K562 (cell line): ENCODE results near the gene DNM1. TPM values are rescaled to one million over a fixed set of nuclear protein-coding genes. Genes with fewer than 3 reads are reported as not detected.
A peak's percentile ranks its signal among the peaks of the same experiment; 100 is the strongest.

Source experiments
- ARID1B ChIP-seq: fragments of 450-650 bp; IDR thresholded peaks from 2 replicates; pipeline ENCODE4 v1.6.1; 2016; ENCODE audit warnings: antibody characterized with exemption, mild to moderate bottlenecking, inconsistent platforms
- ASH1L ChIP-seq: fragments of 450-650 bp; IDR thresholded peaks from 2 replicates; pipeline ENCODE4 v1.6.1; 2018; ENCODE audit warnings: borderline replicate concordance, mild to moderate bottlenecking, low read depth; ENCODE audit not compliant: partially characterized antibody
- BHLHE40 ChIP-seq: IDR thresholded peaks from 2 replicates; pipeline ENCODE4 v1.6.1; 2011; ENCODE audit warnings: low read length, improper control_type of control experiment
- DDX20 ChIP-seq: fragments of 450-650 bp; IDR thresholded peaks from 2 replicates; pipeline ENCODE4 v1.6.1; 2016; ENCODE audit warnings: missing genetic modification characterization, low read depth, mild to moderate bottlenecking, missing compliant biosample characterization, moderate library complexity
- DNMT1 ChIP-seq: fragments of 450-650 bp; IDR thresholded peaks from 2 replicates; pipeline ENCODE4 v1.6.1; 2016; ENCODE audit warnings: antibody characterized with exemption, mild to moderate bottlenecking
- E2F8 ChIP-seq: fragments of 450-650 bp; IDR thresholded peaks from 2 replicates; pipeline ENCODE4 v1.7.1; 2018; ENCODE audit warnings: mild to moderate bottlenecking, low read depth; ENCODE audit not compliant: partially characterized antibody
- EP400 ChIP-seq: fragments of 450-650 bp; IDR thresholded peaks from 2 replicates; pipeline ENCODE4 v1.6.1; 2017; ENCODE audit warnings: antibody characterized with exemption, mild to moderate bottlenecking, moderate library complexity
- FOXJ3 ChIP-seq: sonication (generic); formaldehyde crosslinking; IDR thresholded peaks from 2 replicates; pipeline ENCODE4 v1.4.0; 2020; ENCODE audit warnings: mild to moderate bottlenecking, missing genetic modification reagents
- HCFC1 ChIP-seq: IDR thresholded peaks from 2 replicates; pipeline ENCODE4 v1.6.1; 2012; ENCODE audit warnings: low read depth, low read length, improper control_type of control experiment
- HDAC3 ChIP-seq: fragments of 450-650 bp; IDR thresholded peaks from 2 replicates; pipeline ENCODE4 v1.6.1; 2018; ENCODE audit warnings: borderline replicate concordance, mild to moderate bottlenecking, moderate library complexity; ENCODE audit not compliant: partially characterized antibody
- HMG20A ChIP-seq: fragments of 450-650 bp; formaldehyde crosslinking; conservative IDR thresholded peaks from 2 replicates; pipeline ENCODE4 v1.4.0; 2020; ENCODE audit warnings: mild to moderate bottlenecking, mixed read lengths
- KDM2B ChIP-seq: fragments of 250-450 bp; sonication (Bioruptor Pico); IDR thresholded peaks from 2 replicates; pipeline ENCODE4 v1.8.0; 2021; ENCODE audit warnings: mild to moderate bottlenecking, moderate library complexity
- L3MBTL2 ChIP-seq: fragments of 450-650 bp; IDR thresholded peaks from 2 replicates; pipeline ENCODE4 v1.6.1; 2016; ENCODE audit warnings: mild to moderate bottlenecking, moderate library complexity
- MTA1 ChIP-seq: fragments of 450-650 bp; IDR thresholded peaks from 2 replicates; pipeline ENCODE4 v1.6.1; 2017; ENCODE audit warnings: borderline replicate concordance
- NCOA1 ChIP-seq: fragments of 450-650 bp; IDR thresholded peaks from 2 replicates; pipeline ENCODE4 v1.6.1; 2016; ENCODE audit warnings: low read depth
- NCOA2 ChIP-seq, 2 experiments: fragments of 450-650 bp; IDR thresholded peaks; 2 replicates each; pipeline ENCODE4 v1.6.1; 2018; ENCODE audit warnings: mild to moderate bottlenecking in 2 of 2, moderate library complexity in 1 of 2; ENCODE audit not compliant: partially characterized antibody in 2 of 2
- NCOA6 ChIP-seq: fragments of 450-650 bp; IDR thresholded peaks from 2 replicates; pipeline ENCODE4 v1.6.1; 2017; ENCODE audit warnings: mild to moderate bottlenecking
- NFE2L1 ChIP-seq: fragments of 450-650 bp; IDR thresholded peaks from 2 replicates; pipeline ENCODE4 v1.6.1; 2016; ENCODE audit warnings: missing genetic modification characterization, low read depth, mild to moderate bottlenecking, missing compliant biosample characterization, moderate library complexity, borderline replicate concordance
- NONO ChIP-seq, 2 experiments: fragments of 200-400 bp in 1 of 2; fragments of 450-650 bp in 1 of 2; formaldehyde crosslinking in 1 of 2; IDR thresholded peaks; 2 replicates each; pipeline ENCODE4 v1.6.1; 2017; ENCODE audit warnings: low read depth in 2 of 2, mild to moderate bottlenecking in 2 of 2, moderate library complexity in 2 of 2, low read length in 1 of 2
- RFX7 ChIP-seq: fragments of 250-450 bp; sonication (Bioruptor Pico); IDR thresholded peaks from 2 replicates; pipeline ENCODE4 v1.5.1; 2021; ENCODE audit warnings: mild to moderate bottlenecking
- SIX5 ChIP-seq, 2 experiments: IDR thresholded peaks; 2 replicates each; pipeline ENCODE4 v1.6.1; 2011; ENCODE audit warnings: low read length in 2 of 2, borderline replicate concordance in 1 of 2, low read depth in 1 of 2, mild to moderate bottlenecking in 1 of 2, moderate library complexity in 1 of 2; ENCODE audit not compliant: insufficient read depth in 1 of 2
- SMARCB1 ChIP-seq: IDR thresholded peaks from 2 replicates; pipeline ENCODE4 v1.6.1; 2011; ENCODE audit warnings: improper control_type of control experiment, low read depth; ENCODE audit not compliant: insufficient read length
- SNAPC5 ChIP-seq: fragments of 250-450 bp; sonication (Bioruptor Pico); IDR thresholded peaks from 2 replicates; pipeline ENCODE4 v1.8.0; 2021; ENCODE audit warnings: moderate library complexity, mild to moderate bottlenecking, inconsistent platforms
- SPI1 ChIP-seq: IDR thresholded peaks from 2 replicates; pipeline ENCODE4 v1.6.1; 2011; ENCODE audit warnings: low read depth, low read length, control low read depth, borderline replicate concordance
- STAG1 ChIP-seq: sonication (generic); formaldehyde crosslinking; IDR thresholded peaks from 2 replicates; pipeline ENCODE4 v1.5.0; 2020; ENCODE audit warnings: missing genetic modification reagents, borderline replicate concordance
- TAF15 ChIP-seq: fragments of 200-400 bp; formaldehyde crosslinking; IDR thresholded peaks from 2 replicates; pipeline ENCODE4 v1.6.1; 2017; ENCODE audit warnings: mild to moderate bottlenecking, low read depth, low read length, moderate library complexity
- U2AF1 ChIP-seq: fragments of 200-400 bp; formaldehyde crosslinking; optimal IDR thresholded peaks from 2 replicates; pipeline ENCODE3; 2017; ENCODE audit warnings: mild to moderate bottlenecking, low read depth, low read length, moderate library complexity
- XRCC3 ChIP-seq: fragments of 450-650 bp; IDR thresholded peaks from 2 replicates; pipeline ENCODE4 v1.6.1; 2017; ENCODE audit warnings: mild to moderate bottlenecking, moderate library complexity
- ZNF316 ChIP-seq: fragments of 450-650 bp; IDR thresholded peaks from 2 replicates; pipeline ENCODE4 v1.6.1; 2016
- polyA plus RNA-seq, 8 experiments: library from polyadenylated mRNA; depleted of rRNA in 4 of 8; stranded (reverse) in 5 of 8; unstranded in 3 of 8; fragments of >200 nt; fragmentation: Nextera tagmentation in 2 of 8; fragmentation: Illumina TruSeq in 1 of 8; extraction: Ambion mirVana in 2 of 8; extraction: Trizol in 1 of 8; gene quantifications; 2 replicates each; pipeline versions ENCODE4 v1.2.1 to v1.2.3, GENCODE V29; 2011 to 2014; ENCODE audit warnings: inconsistent platforms in 1 of 8, missing spikeins in 1 of 8
- total RNA-seq, 7 experiments: library from RNA; depleted of rRNA in 6 of 7; stranded (reverse); fragments of >200 nt in 6 of 7; fragmentation: Illumina TruSeq in 2 of 7; extraction: Trizol in 2 of 7; gene quantifications; 2 replicates each; pipeline versions ENCODE4 v1.2.1 to v1.2.3, GENCODE V29; 2011 to 2021; ENCODE audit warnings: low replicate concordance in 1 of 7

The DNM1 gene
- total and polyA plus RNA-seq, 9 of the 15 experiments (the other 6 are each of a cell fraction or from before 2014, with no cell fraction given): 0.39 to 23.1 (median 9.1) TPM

DNA sequence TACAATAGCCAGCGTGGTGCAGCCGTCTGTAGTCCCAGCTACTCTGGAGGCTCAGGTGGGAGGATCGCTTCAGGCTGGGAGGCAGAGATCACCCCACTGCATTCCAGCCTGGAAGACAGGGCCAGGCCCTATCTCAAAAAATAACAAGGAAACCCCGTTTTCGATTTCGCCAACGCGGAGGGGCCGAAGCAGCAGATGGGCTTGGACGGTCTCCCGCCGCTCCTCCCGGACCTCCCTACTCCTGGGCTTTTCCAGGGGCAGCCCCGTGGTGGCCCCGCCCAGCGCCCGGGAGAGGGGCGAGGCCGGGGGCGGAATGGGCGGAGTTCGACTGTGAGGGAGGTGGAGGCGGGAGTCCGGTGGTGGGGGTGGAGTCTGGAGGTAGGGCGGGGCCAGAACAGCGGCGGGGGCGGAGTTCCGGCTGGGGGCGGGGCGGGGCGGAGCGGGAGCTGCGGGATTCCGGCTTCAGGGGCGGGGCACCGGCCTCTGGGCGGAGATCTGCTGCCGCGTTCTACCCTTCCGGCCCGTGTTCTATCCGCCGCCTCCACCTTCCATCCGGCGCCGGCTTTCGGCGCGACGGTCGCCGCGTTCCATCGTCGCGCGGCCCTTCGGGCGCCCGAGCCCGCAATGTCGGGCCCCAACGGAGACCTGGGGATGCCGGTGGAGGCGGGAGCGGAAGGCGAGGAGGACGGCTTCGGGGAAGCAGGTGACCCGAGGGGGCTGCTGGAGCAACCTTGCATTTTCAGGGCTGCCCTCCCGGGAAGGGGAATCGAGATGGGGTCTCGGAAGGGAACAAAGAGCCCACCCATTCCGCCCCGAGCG, 43.2 kb upstream of the DNM1 start, which contains the start of gene BBLN (continued):
- TF ChIP-seq TAF15 (no peak), STAG1 (CRISPR knock-in tag) (no peak), NFE2L1 (no peak), ARID1B (no peak), NCOA6 (no peak), EP400 (no peak), FOXJ3 (no peak), HCFC1 (peak; percentile 87), HMG20A (CRISPR knock-in tag) (no peak), MTA1 (peak; percentile 97), NCOA2 (IDR thresholded peaks at IDR 0.05; ENCODE audit: partially characterized antibody in 2 of 2) (no peak), SIX5 (IDR thresholded peaks at IDR 0.05; ENCODE audit: borderline replicate concordance in 1 of 2, insufficient read depth in 1 of 2, low read depth in 1 of 2, low read length in 2 of 2) (peak; percentile 24 to 38; a peak in 2 of 4 replicates), ASH1L (no peak), XRCC3 (no peak), L3MBTL2 (no peak), RFX7 (CRISPR knock-in tag) (0 out of 2 replicates have a peak, but pooled peaks have one; percentile 62), U2AF1 (no peak), HDAC3 (no peak), NONO (IDR thresholded peaks at IDR 0.05; ENCODE audit: low read depth in 2 of 2, low read length in 1 of 2) (no peak), SMARCB1 (no peak), KDM2B (CRISPR knock-in tag) (peak; percentile 99), SNAPC5 (CRISPR knock-in tag) (no peak), E2F8 (no peak), BHLHE40 (peak; percentile 69), DNMT1 (peak; percentile 88; the same call in 1 of the 2 replicates), NCOA1 (no peak), DDX20 (tag) (no peak), SPI1 (0 out of 2 replicates have a peak, but pooled peaks have one; percentile 18), ZNF316 (no peak)
